Pancreas (tissue), 10 donors: ENCODE data around the gene SSX3. TPM values are rescaled to one million over a fixed set of nuclear protein-coding genes. Genes with fewer than 3 reads are reported as not detected.
"Not testable (repeated sequence)": the region's sequence is repeated elsewhere in the genome, so short reads cannot be mapped to it uniquely, and the experiment has no call there.

ENCODE experiments used
- ATAC-seq, 4 donors: fragments of 200-7000 bp; cut with Tn5 transposase; one replicate each; pipeline versions ENCODE4 v1.8.0 to v1.9.1; 2020; ENCODE audit warnings: mild to moderate bottlenecking in 4 of 4, moderate library complexity in 4 of 4
- DNase-seq, 6 donors: peaks; one replicate each; pipeline ENCODE4 v3.0.0-alpha.2; 2020
- FAIRE-seq: peaks from 2 replicates; lab custom pipeline; 2012; peaks lifted over from hg19 to GRCh38; lab: Jason Lieb, UNC
- H3K27ac ChIP-seq, 4 donors: fragments of 200-600 bp; sonication (generic); 1 replicate in 3 of 4; 2 replicates in 1 of 4; pipeline versions ENCODE4 v1.5.0 to v1.8.0; 2020
- H3K27me3 ChIP-seq, 4 donors: fragments of 200-600 bp; one replicate each; pipeline ENCODE4 v1.8.0; 2021
- H3K36me3 ChIP-seq, 3 donors: fragments of 200-600 bp; sonication (generic) in 1 of 3; one replicate each; pipeline versions ENCODE4 v1.5.0 to v1.8.0; 2020 to 2021
- H3K4me1 ChIP-seq, 3 donors: fragments of 200-600 bp; one replicate each; pipeline ENCODE4 v1.8.0; 2021
- H3K4me3 ChIP-seq, 4 donors: fragments of 200-600 bp; sonication (generic) in 2 of 4; one replicate each; pipeline versions ENCODE4 v1.5.0 to v1.8.0; 2020 to 2021
- H3K9me3 ChIP-seq, 4 donors: fragments of 200-600 bp; one replicate each; pipeline ENCODE4 v1.8.0; 2021
- WGBS, 2 donors: extraction: QIAGEN DNeasy Blood & Tissue Kit; methylation state at CpG; one replicate each; pipeline ENCODE4 v1.1.7; 2013; 5-methylcytosine and 5-hydroxymethylcytosine counted together
- intact Hi-C, 3 donors: fragments of 100-400 bp; cut with DNase I; formaldehyde crosslinking; loops; one replicate each; pipeline versions ENCODE4 v1.11.1 to v1.14.2; 2022
- polyA plus RNA-seq, 2 donors: library from polyadenylated mRNA; stranded (reverse); fragments of 200-250 nt; gene quantifications; one replicate each; pipeline ENCODE4 v1.2.3, GENCODE V29; 2013
- total RNA-seq, 6 donors: library from RNA; stranded (reverse); fragmentation: NEBNext Ultra II Directional in 4 of 6; extraction: Animal tissue kit (Norgen Biotek cat#: 25700) in 4 of 6; gene quantifications; one replicate each; pipeline versions ENCODE4 v1.2.1 to v1.2.4, GENCODE V29; 2021 to 2023
- TF ChIP-seq, protein P1 (sequence below), 4 donors: fragments of 200-600 bp; sonication (generic) in 3 of 4; IDR thresholded peaks; one replicate each; pipeline versions ENCODE4 v1.5.0 to v1.8.0; 2021; ENCODE audit warnings: antibody characterized with exemption in 4 of 4
- donor health status: healthy with polysubstance abuse.
- donor health status: DM: no; HTN: no; CAD: no; lungs with moderate emphysema.
- donor health status: DM: no; HTN: no; CAD: no.
- donor health status: control.
- donor health status: control.
- donor health status: Bipolar disorder and iron deficiency.
- donor health status: DM: yes; HTN: yes; CAD: no.
- donor health status: DM: no; HTN: no; CAD: no.
- donor health status: DM: no; HTN: no; CAD: no.
- donor health status: DM: yes; HTN: yes; CAD: no.

SSX3 gene
- total RNA-seq (not detected), polyA plus RNA-seq (not detected)

DNA sequence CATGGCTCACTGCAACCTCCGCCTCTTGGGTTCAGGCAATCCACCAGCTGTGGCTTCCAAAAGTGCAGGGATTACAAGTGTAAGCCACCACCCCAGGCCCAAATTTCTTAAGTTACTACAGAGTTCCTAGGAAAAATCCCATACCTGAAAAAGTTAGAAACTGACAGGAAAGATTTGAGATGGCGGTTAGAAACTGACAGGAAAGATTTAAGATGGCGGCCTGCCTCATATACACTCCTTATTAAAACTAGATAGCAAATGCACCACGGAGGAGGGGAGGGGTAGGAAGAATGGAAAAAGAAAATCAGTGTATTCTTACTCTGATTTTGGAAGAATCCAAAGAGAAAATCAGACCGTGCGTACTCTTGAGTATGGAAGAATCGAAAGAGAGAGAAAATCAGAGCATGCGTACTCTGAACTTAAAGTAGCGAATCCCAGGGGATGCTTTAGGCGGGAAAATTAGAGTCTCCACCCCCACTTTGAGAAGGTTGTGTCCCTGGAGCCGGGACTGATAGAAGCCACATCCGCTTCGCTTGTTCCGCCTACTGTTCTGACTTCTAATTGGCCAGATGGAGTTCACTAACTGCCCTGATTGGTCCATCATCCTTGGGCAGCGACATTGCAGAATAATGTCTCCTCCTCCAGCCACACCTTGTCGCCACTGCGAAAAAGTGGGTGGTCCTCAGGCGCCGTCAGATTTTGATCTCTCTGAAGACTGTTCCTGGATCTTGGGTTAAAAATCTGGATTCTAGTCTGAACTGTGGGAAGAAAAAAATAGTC is at the start of gene SSX3:
Gene SSX3 (minus strand): TSS at position 389 of the 780 bp plus-strand sequence. CDS start 1,454 bp downstream, outside the sequence.
- FAIRE-seq, H3K4me1 ChIP-seq, ATAC-seq, H3K9me3 ChIP-seq, H3K27me3 ChIP-seq, H3K27ac ChIP-seq, H3K36me3 ChIP-seq, DNase-seq, H3K4me3 ChIP-seq, intact Hi-C loops: not testable (repeated sequence)
- 85 to 87% methylated on average over 15 to 19 of the region's 19 CpGs for WGBS, 2 donors

DNA sequence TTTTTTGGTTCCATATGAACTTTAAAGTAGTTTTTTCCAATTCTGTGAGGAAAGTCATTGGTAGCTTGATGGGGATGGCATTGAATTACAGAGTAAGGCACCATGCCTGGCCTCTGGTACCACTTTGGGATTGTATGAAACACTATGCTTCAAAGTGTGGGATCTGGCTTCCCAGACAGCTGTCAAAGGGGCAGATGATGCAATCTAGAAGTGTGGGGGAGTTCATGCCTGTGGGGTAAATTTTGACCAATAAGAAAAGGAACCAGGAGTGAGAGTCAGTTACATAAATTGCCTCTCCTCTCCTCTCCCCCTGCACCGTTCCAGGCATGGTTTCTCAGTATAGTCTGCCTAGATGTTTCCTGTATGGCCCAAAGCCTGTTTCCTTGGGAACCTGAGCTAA is 41.3 kb upstream of the SSX3 start:
- H3K36me3 ChIP-seq, H3K27ac ChIP-seq, H3K4me1 ChIP-seq, H3K9me3 ChIP-seq, FAIRE-seq, intact Hi-C loops, ATAC-seq, H3K4me3 ChIP-seq, H3K27me3 ChIP-seq, DNase-seq: not testable (repeated sequence)
- 50 to 75% methylated on average over 1 of the region's 1 CpG for WGBS, 2 donors

DNA sequence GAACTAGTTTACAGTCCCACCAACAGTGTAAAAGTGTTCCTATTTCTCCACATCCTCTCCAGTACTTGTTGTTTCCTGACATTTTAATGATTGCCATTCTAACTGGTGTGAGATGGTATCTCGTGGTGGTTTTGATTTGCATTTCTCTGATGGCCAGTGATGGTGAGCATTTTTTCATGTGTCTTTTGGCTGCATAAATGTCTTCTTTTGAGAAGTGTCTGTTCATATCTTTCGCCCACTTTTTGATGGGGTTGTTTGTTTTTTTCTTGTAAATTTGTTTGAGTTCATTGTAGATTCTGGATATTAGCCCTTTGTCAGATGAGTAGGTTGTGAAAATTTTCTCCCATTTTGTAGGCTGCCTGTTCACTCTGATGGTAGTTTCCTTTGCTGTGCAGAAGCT is 40.4 kb upstream of the SSX3 start:
- H3K9me3 ChIP-seq, H3K36me3 ChIP-seq, H3K27ac ChIP-seq, H3K4me1 ChIP-seq, DNase-seq, FAIRE-seq, intact Hi-C loops, ATAC-seq, H3K27me3 ChIP-seq, H3K4me3 ChIP-seq: not testable (repeated sequence)
- WGBS, 2 donors, result 60 to 79% methylated on average over 1 of the region's 2 CpGs

DNA sequence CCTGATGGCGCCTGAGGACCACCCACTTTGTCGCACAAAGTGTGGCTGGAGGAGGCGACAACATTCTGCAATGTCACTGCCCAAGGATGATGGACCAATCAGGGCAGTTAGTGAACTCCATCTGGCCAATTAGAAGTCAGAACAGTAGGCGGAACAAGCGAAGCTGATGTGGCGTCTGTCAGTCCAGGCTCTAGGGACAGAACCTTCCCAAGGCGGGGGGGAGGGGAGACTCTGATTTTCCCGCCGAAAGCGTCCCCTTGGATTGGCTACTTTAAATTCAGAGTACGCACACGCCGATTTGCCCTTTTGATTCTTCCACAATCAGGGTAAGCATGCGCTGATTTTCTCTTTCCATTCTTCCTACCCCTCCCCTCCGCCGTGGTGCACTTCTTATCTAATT is 26.7 kb upstream of the SSX3 start, which contains the start of gene SSX4:
Gene SSX4 (plus strand): TSS at position 301 of the 400 bp plus-strand sequence. CDS start 515 bp downstream, outside the sequence.
- H3K9me3 ChIP-seq, H3K36me3 ChIP-seq, FAIRE-seq, H3K27me3 ChIP-seq, intact Hi-C loops, H3K4me3 ChIP-seq, H3K27ac ChIP-seq, ATAC-seq, DNase-seq, H3K4me1 ChIP-seq: not testable (repeated sequence)
- WGBS, 2 donors, result no CpG with 5 or more reads among the region's 16 CpGs

DNA sequence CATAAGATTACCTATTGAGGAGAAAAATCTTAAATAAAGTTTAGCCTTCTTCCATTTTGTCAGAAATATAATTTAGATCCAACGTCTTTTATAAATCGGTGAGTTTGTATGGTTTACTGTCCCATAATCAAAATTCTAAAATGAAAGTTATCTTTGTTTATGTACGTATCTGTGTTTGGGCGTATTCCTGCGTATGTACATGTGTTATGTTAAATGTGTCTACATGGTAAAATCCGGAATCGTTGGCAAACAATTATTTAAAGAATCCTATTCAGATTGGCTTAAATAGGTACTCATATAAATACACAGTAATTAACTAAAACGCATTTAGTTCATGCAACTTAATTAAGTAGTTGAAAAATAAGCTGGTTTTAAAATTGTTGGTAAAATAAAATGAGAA is 13.9 kb upstream of the SSX3 start:
- H3K4me1 ChIP-seq, H3K9me3 ChIP-seq, H3K4me3 ChIP-seq, H3K36me3 ChIP-seq, H3K27me3 ChIP-seq, intact Hi-C loops, DNase-seq, H3K27ac ChIP-seq, ATAC-seq: not testable (repeated sequence)
- WGBS, 2 donors, result no CpG with 5 or more reads among the region's 8 CpGs
- peak; percentile 93 for FAIRE-seq

GRCh38 chrX:48367717-48368408 is 11.4 kb upstream of the SSX3 start:
- ATAC-seq, intact Hi-C loops, H3K9me3 ChIP-seq, FAIRE-seq, DNase-seq, H3K4me3 ChIP-seq, H3K27me3 ChIP-seq, H3K36me3 ChIP-seq, H3K27ac ChIP-seq, H3K4me1 ChIP-seq: not testable (repeated sequence)
- WGBS, 2 donors, result no CpG with 5 or more reads among the region's 12 CpGs

DNA sequence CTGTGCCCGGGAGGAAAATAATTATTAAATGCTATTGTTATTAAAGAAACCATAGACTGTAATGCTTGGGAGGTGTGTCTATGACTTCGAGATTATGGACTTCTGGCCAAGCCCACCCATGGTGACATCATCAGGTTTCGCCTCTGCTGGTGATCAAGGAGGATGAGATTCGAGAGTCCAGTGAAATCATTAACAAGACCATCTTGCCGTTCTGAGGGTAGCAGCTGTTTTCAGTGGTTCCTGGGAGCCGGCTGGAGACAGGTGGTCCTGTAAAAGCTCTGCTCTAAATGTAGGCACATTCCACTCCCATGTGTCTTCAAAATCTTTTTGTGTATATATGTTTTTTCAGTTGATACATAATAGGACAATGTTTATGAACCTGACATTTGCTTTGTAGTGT is 2.8 kb upstream of the SSX3 start:
- H3K36me3 ChIP-seq, intact Hi-C loops, FAIRE-seq, ATAC-seq, DNase-seq, H3K4me1 ChIP-seq, H3K9me3 ChIP-seq, H3K27me3 ChIP-seq, H3K4me3 ChIP-seq, H3K27ac ChIP-seq: not testable (repeated sequence)
- WGBS, 2 donors, result 46 to 64% methylated on average over 5 to 6 of the region's 6 CpGs

DNA sequence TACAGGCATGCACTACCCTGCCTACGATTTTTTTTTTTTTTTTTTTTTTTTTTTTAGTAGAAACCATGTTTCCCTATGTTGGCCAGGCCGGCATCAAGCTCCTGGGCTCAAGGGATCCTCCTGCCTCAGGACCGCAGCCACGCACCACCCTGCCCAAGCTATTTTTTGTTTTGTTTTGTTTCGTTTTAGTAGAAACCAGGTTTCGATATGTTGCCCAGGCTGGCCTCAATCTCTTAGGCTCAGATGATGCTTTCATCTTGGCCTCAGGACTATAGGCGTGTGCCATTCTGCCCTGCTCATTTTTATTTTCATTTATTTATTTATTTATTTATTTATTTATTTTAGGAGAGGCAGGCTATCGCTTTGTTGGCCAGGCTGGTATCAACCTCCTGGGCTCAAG is 1.2 kb upstream of the SSX3 start:
- Histone ChIP-seq H3K9me3 (no peaks in the 10 kb centered on the region), H3K27ac (no peak overlapping the region), H3K4me3 (no peak overlapping the region), H3K36me3 (no peaks in the 10 kb centered on the region), H3K4me1 (no peaks in the 10 kb centered on the region), H3K27me3 (no peaks in the 10 kb centered on the region)
- ATAC-seq (no peak), FAIRE-seq (no peak), DNase-seq (no peak)
- WGBS, 2 donors, result 82 to 87% methylated on average over 8 of the region's 8 CpGs
- intact Hi-C loops, result no loop called here
- TF ChIP-seq, protein P1, sequence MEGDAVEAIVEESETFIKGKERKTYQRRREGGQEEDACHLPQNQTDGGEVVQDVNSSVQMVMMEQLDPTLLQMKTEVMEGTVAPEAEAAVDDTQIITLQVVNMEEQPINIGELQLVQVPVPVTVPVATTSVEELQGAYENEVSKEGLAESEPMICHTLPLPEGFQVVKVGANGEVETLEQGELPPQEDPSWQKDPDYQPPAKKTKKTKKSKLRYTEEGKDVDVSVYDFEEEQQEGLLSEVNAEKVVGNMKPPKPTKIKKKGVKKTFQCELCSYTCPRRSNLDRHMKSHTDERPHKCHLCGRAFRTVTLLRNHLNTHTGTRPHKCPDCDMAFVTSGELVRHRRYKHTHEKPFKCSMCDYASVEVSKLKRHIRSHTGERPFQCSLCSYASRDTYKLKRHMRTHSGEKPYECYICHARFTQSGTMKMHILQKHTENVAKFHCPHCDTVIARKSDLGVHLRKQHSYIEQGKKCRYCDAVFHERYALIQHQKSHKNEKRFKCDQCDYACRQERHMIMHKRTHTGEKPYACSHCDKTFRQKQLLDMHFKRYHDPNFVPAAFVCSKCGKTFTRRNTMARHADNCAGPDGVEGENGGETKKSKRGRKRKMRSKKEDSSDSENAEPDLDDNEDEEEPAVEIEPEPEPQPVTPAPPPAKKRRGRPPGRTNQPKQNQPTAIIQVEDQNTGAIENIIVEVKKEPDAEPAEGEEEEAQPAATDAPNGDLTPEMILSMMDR (IDR thresholded peaks at IDR 0.05), result no peak

DNA sequence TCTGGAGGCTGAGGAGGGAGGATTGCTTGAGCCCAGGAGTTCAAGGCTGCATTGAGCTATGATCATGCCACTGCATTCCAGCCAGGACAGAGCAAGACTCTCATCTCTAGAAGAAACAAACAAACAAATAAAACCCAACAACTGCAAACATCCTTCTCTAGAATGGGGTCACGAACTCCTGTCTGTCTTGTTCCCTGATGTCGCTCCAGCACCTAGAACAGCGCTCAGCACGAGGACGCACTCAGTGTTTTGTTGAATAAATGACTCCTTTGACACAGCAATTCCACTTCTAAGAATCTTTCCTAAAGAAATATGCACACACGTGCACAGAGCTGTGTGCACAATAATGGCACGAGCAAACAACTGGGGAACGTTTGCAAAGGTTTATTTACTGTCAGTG is 10.4 kb downstream of the SSX3 start:
- ATAC-seq, DNase-seq, intact Hi-C loops, H3K4me3 ChIP-seq, H3K36me3 ChIP-seq, H3K9me3 ChIP-seq, H3K4me1 ChIP-seq, FAIRE-seq, H3K27me3 ChIP-seq, H3K27ac ChIP-seq: not testable (repeated sequence)
- WGBS, 2 donors, result 30 to 39% methylated on average over 8 of the region's 8 CpGs

GRCh38 chrX:48313996-48314395 is 42.5 kb downstream of the SSX3 start:
- H3K27me3 ChIP-seq, H3K36me3 ChIP-seq, H3K27ac ChIP-seq, H3K9me3 ChIP-seq, H3K4me3 ChIP-seq, FAIRE-seq, H3K4me1 ChIP-seq, intact Hi-C loops, DNase-seq, ATAC-seq: not testable (repeated sequence)
- 52 to 77% methylated on average over 2 of the region's 2 CpGs for WGBS, 2 donors
